GM12874 (cell line): ENCODE data around the gene FMN2.

Experiments
- CTCF ChIP-seq: IDR thresholded peaks from 2 replicates; pipeline ENCODE4 v1.5.1; 2011; ENCODE audit warnings: low read depth, mild to moderate bottlenecking, control low read depth, low read length, moderate library complexity; ENCODE audit not compliant: insufficient read depth

FMN2 gene

DNA sequence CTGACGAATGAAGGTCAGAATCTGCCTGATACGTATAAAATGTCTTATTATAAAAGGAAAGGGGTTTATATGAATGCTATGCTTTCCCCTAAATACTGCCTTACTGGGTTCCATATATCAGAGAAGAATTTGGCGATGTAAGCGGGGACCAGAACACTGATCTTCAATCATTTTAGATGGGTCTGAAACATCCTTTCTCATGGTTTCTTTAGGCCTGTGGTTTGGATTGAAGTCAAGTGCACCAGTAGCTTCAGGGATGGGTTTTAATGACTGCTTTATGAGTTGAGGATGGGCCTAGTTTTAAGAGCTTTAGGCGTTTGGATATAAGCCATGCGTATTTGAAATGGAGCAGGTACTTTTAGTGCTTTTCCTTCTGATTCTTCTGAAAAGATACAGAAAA is 6.9 kb downstream of the FMN2 start:
- no peak for TF ChIP-seq CTCF

DNA sequence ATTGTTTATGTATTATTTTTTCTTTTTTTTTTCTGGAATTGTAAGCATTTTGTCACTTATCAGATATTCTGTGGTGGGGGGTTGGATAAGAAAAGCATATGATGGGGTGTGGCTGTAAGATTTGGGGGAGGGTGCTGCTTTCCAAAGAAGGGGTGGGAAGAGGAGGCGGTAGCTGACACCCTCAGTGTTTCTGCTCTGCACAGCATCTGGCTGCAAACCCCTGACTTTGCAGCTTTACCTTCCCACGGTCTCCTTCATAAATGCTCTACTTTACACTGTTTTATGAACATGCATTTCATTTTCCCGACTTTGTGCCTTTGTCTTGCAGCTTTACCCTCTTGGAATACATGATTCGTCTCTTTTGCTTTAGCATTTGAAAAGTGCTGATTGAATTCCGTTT is 7.6 kb downstream of the FMN2 start:
- TF ChIP-seq CTCF: no peak

DNA sequence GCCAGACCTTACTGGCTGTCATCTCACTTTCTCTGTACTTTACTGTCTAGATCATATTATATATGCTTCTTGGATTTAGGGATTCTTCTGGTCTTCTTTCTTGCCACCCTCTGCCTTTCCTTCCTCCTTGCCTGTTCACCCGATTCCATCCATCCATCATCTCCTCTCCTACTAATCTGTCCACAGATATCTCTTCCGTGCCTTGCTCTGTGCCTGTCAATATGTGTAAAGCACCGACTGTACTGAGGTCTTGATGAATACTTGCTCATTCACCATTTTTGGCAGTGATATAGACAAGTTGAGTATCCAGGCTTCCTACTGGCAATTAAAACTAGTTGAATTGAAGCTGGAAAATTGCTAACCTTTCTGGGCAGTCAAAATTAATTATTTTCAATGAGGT is 8.1 kb downstream of the FMN2 start:
- no peak for TF ChIP-seq CTCF

- no peak for TF ChIP-seq CTCF
Observed at GRCh38 chr1:240100371-240100934, 8.8 kb downstream of the FMN2 start.

GRCh38 chr1:240101306-240101705 is 9.6 kb downstream of the FMN2 start:
- TF ChIP-seq CTCF: no peak

DNA sequence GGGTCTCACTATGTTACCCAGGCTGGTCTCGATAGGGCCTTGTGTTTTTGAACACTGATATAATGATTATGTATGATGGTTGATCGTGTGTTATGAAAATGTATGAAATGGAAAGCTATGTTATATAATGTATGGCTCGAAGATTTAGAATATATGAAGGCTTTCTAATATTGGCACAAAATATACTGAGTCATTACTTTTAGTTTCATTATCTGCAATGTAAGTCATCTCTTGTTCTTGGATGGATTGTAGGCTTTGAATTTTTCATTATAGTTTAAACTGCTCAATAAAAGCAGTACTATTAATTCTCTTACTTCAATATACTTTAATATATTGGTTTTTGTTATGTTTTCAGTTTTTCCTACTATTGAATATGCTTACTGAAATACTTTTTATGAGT is 10.1 kb downstream of the FMN2 start:
- no peak for TF ChIP-seq CTCF

- no peak for TF ChIP-seq CTCF
Observed at GRCh38 chr1:240104672-240105071, 13.0 kb downstream of the FMN2 start.
